GM19455 (cell line): Measurements from ENCODE around the gene OLFML3.

Source experiments
- ATAC-seq: cut with Tn5 transposase; IDR thresholded peaks from one replicate; pipeline ENCODE4 v1.9.1; 2021; ENCODE audit not compliant: unreplicated experiment

Gene OLFML3

DNA sequence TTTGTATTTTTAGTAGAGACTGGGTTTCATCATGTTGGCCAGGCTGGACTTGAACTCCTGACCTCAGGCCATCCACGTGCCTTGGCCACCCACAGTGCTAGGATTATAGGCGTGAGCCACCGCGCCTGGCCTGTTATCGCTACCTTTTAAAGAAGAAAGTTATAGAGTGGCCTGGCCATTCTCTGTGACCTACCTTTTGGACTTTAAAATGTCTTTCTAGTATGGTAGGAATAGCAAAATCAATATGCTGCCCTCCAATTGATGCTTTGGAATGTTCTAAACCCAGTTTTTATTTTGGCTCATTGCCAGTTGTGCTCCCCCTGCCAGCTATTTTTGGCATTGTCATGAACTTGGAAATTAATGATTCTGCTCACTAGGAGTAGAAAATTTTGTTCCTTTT, 30.3 kb upstream of the OLFML3 start:
- no peak for ATAC-seq

DNA sequence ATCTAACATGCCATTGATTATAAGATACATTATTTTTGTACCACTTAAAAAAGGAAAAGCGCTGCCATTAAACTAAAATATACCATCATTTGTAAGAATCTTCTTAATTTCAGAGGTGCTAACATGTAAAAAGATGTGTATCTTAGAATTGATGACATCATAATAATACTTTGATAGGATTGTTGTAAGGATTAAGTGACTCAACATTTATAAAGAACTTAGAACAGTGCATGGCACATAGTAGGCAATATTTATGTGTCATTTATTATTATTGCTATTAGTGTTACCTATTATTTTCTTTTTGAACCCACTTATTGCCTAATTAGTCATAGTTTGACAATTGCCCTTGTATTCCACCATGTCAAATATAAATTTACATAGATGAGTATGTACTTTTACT, 28.4 kb upstream of the OLFML3 start:
- ATAC-seq = no peak

DNA sequence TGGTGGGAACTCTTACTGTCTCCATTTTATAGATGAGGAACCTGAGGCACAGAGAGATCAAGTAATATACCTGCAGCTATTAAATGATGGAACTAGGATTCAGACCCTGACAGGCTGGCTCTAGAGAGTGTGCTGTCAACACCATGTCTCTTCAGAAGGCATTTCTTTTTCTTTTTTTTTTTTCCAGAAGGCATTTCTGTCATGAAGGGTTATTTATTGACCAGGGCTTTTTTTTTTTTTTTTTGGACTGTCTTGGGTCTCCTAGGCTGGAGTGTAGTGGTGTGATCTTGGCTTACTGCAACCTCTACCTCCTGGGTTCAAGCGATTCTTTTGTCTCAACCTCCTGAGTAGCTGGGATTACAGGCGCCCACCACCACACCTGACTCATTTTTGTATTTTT, 27.6 kb upstream of the OLFML3 start:
- ATAC-seq = no peak

DNA sequence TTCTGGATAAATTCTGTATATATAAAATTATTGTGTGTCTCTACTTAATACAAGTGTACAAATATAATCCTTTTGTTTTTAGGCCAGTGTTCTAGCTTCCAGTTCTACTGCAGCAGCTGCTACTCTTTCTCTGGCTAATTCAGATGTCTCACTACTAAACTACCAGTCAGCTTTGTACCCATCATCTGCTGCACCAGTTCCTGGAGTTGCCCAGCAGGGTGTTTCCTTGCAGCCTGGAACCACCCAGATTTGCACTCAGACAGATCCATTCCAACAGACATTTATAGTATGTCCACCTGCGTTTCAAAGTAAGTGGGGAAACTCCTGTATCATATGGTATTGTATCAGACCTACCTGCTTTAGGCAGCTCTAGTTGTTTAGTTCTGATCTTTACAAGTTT, 21.3 kb upstream of the OLFML3 start:
- no peak for ATAC-seq

DNA sequence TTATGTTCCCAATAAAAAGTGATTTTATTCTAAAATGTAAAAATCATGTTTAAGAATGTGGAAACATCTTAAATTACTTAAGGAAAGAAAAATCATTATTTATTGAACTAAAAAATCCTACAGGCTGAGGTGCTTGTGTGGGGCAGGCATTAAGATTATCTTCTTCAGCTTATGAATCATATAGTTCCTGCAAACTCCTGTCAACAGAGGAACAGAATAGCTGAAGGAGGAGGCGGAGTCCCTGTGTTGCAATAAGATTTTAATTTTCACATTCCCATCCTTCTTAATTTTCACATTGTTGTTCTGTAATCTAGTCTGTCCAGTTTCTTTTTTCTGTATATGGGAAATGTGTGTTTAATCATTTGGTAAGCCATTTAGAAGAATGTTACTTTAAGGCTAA, 20.6 kb upstream of the OLFML3 start:
- ATAC-seq = no peak

DNA sequence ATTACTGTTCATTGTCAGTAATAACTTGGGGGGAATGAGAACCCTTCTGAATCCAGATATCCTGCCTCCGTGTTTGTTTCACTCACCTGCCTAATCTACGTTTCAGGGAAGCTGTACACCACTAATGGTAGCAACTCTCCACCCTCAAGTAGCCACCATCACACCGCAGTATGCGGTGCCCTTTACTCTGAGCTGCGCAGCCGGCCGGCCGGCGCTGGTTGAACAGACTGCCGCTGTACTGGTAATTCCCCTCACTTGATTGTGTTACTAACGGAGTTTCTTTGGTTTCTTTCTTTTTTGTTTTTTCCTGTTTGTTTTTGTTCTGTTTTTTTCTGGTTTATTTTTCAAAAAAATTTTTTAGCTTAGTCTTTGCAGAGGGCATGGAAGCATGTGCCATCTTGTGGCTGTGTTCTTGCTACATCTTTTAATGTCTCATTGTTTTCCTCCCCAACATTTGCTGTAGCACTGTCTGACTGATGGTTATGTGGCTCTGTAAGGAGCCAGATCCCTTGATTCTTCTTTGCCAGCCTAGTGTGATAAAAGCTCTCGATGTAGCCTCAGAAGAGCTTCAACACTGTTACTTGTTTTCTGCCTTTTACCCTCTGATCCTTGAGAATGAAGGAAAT, 15.9 kb upstream of the OLFML3 start:
- no peak for ATAC-seq

DNA sequence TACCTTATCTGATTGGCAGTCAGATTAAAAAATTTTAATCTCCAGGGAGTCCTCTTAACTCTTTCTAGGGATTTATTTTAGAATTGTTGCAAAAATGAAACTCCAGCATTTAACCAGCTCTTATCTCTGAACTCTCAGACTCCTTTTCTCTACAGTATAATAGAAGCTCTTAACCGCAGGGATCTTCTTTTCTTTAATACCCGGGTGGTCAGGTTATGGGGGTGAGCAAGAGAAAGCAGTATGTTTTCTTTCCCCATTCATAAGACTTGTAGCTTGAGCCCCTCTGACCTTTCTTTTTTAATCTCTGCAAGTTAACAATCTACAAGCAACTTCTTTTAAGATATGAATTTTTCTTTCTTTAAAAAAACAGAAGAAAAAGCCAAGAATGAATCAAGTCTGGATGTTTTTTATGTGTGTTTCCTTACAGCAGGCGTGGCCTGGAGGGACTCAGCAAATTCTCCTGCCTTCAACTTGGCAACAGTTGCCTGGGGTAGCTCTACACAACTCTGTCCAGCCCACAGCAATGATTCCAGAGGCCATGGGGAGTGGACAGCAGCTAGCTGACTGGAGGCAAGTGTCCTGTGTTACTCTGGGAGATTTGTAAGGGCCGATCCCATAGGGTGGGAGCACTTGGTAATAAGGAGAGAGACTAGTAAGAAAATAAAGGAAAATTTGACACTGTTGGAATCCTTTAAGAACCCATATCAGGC, 13.4 kb upstream of the OLFML3 start:
- ATAC-seq = no peak

DNA sequence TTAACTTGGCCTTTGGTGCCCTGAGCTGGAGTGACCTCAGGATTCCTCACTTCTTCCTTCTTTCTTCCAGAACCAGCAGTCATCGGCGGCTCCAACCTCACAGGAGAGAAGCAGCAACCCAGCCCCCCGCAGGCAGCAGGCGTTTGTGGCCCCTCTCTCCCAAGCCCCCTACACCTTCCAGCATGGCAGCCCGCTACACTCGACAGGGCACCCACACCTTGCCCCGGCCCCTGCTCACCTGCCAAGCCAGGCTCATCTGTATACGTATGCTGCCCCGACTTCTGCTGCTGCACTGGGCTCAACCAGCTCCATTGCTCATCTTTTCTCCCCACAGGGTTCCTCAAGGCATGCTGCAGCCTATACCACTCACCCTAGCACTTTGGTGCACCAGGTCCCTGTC, 6.3 kb upstream of the OLFML3 start:
- no peak for ATAC-seq

DNA sequence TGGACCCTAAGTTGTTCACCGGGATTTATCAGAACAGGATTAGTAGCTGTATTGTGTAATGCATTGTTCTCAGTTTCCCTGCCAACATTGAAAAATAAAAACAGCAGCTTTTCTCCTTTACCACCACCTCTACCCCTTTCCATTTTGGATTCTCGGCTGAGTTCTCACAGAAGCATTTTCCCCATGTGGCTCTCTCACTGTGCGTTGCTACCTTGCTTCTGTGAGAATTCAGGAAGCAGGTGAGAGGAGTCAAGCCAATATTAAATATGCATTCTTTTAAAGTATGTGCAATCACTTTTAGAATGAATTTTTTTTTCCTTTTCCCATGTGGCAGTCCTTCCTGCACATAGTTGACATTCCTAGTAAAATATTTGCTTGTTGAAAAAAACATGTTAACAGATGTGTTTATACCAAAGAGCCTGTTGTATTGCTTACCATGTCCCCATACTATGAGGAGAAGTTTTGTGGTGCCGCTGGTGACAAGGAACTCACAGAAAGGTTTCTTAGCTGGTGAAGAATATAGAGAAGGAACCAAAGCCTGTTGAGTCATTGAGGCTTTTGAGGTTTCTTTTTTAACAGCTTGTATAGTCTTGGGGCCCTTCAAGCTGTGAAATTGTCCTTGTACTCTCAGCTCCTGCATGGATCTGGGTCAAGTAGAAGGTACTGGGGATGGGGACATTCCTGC, 3.9 kb upstream of the OLFML3 start:
- ATAC-seq = no peak

DNA sequence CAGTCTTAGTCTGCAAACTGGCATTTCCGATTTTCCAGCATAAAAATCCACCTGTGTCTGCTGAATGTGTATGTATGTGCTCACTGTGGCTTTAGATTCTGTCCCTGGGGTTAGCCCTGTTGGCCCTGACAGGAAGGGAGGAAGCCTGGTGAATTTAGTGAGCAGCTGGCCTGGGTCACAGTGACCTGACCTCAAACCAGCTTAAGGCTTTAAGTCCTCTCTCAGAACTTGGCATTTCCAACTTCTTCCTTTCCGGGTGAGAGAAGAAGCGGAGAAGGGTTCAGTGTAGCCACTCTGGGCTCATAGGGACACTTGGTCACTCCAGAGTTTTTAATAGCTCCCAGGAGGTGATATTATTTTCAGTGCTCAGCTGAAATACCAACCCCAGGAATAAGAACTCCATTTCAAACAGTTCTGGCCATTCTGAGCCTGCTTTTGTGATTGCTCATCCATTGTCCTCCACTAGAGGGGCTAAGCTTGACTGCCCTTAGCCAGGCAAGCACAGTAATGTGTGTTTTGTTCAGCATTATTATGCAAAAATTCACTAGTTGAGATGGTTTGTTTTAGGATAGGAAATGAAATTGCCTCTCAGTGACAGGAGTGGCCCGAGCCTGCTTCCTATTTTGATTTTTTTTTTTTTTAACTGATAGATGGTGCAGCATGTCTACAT, 2.5 kb upstream of the OLFML3 start:
- ATAC-seq = no peak

DNA sequence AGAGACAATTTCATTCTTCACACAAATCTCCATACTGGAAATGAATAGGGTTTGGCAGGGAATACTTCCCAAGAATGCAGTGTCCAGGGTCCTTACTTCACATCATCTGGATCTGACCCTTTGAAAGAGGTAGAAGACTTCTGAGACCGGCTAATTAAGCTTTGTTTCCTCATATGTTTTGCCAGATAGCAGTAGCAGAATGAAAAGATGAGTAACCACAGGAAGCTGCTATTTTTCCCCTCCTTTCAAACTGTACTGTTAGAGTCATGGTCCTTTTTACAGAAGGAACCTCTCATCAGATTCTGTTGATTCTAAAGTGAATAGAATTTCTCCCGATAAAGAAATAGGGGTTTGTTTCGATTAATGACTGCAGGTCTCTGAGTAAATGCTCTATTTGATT, 1.4 kb upstream of the OLFML3 start:
- no peak for ATAC-seq

DNA sequence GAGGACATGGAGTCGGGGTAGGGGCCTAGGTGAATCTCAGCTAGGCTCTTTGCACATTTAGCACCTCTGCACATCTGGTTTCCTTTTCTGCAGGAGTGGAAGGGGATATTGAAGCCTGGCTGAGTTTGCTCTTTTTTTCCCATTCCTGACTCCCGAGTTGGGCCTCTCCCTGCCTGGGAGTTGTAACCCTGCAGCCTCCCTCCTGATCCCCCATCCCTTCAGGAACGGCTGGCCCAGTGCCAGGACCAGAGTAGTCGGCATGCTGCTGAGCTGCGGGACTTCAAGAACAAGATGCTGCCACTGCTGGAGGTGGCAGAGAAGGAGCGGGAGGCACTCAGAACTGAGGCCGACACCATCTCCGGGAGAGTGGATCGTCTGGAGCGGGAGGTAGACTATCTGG, 836 bp downstream of the OLFML3 start:
- no peak for ATAC-seq

DNA sequence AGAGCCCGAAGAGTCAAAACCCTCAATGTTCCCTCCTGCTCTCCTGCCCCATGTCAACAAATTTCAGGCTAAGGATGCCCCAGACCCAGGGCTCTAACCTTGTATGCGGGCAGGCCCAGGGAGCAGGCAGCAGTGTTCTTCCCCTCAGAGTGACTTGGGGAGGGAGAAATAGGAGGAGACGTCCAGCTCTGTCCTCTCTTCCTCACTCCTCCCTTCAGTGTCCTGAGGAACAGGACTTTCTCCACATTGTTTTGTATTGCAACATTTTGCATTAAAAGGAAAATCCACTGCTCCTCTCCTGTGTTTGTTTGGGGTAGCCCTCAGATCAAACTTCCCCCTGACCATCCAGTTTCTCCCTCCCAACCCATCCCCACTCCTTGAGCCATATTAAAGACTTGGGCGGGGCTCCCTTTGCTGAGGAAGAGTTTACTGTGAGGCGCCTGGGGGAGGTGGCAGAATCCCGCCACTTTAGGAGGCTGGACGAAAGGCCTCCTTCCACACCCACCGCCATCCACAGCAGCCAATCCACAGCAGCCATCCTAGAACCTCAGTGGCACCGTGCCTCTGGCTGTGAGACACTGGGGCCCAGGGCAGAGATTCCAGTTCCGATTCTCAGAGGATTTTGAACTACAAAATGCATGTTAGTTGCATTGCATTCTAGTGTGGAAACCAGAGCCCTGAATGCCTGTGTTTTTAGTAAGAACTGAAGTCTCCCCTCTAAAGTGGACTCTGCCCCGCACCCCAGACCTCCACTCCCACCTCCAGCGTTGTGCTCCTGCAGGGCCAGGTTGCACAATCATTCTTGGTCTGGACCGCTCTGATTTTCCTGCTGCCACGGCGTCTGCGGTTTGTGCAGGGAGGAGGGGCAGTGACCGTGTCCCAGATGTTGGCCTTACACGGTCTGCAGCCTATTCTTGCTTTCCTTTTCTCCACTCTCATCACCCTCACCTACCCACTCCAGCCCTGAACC, 3.0 kb downstream of the OLFML3 start:
- ATAC-seq = no peak

DNA sequence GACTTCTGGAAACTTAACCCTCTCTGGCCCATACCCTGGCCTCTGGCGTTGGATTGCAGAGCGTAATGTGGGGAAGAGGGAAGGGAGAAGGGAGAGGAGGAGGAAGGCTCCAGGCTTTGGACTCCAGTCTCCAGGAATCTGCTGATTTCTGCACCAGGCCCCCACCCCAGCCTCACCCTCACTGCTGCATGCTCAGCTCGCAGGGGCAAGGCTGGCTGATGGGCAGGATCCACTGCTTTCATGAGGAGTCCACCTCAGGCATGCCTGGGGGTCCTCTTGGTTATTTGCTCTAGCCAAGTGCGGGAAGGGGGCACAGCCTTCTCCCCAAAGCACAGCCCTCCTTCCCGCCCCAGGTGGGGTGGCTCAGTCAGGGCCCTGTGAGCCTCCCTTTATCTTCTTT, 3.7 kb downstream of the OLFML3 start:
- no peak for ATAC-seq

DNA sequence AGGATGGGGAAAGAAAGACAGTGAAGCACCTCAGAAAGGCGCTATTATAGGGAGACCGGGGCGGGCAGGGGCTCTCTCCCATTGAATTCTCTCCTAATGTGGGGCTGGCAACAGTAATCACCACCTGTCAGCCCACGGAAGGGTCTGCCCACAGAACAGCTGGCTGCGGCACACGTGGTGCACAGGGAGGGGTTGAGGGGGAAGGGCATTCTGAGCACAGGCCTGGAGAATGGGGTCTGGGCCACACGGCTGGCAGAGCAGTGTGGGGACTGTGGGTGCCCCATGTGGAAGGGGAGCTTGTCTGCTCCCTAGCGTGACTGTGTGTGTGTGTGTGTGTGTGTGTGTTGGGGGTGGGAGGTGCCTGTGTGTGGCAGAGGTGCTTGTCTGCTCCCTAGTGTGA, 4.1 kb downstream of the OLFML3 start:
- ATAC-seq = no peak

DNA sequence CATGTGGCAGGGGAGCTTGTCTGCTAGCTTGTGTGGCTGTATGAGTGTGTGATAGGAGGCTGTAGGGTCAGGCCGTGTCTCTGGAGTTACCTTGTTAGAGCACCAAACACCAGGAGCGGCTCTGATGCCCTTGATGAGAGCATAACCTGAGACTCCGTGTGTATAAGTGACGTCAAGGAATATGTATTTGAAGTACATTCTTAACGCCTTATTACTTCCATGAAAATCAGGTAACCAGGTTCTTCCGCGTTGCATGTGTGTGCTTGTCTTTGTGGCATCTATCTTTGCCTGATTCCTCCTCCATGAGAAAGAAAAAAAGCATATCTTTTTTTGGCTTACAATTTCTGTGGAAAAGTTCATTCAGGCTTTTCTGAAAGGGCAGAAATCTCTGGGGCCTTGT, 4.6 kb downstream of the OLFML3 start:
- no peak for ATAC-seq

DNA sequence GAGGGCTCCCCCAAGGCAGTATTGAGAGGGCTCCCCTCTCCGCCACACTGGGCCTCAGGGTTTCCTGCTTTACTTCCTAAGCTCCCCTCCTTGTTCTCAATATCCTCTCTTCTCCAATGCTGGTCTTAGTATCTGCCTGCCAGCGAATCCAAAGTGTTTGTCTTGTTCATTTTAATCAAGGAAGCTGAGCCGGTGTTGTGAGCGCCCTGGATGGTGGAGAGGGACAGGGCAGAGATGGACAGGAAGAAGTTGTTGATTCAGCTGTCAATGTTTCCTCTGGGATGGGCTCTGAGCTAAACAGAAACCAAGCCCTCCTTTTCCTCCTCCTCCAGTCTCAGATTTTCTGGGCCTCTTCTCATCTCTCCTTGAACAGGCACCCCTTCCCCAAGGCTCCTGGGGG, 5.4 kb downstream of the OLFML3 start:
- no peak for ATAC-seq

DNA sequence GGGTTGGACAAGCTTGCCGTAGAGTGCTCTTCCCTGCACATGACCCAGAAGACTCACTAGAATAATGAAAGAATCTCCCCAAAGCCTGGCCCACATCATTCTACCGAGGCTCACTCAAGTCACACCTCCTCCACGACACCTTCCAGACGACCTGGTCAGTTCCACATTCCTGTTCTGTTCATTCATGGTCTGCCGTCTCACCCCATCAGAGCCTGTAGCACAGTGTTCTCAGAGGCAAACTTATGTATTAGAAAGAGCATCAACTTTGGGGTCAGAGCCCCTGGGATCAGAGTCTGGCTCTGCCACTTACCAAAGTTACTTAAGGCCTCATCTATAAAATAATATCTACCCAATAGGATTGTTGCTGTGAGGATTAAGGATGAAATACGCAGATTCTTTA, 7.5 kb downstream of the OLFML3 start:
- no peak for ATAC-seq

DNA sequence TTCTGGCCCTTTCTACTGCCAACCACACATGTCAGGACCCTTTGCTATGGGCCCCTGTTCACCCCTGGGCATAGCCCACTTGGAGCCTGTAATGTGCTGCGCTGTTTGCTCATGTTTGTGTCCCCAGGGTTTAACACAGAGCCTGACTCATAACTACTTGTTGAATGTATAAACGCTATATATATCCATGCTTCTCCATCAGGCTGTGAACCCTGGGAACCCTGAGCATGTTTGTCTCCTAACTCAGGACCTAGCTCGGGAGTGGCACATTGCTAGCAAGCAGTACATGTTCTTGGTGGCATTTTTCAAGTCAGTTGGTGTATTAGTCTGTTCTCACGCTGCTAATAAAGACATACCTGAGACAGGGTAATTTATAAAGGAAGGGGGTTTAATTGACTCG, 8.0 kb downstream of the OLFML3 start:
- ATAC-seq = no peak

DNA sequence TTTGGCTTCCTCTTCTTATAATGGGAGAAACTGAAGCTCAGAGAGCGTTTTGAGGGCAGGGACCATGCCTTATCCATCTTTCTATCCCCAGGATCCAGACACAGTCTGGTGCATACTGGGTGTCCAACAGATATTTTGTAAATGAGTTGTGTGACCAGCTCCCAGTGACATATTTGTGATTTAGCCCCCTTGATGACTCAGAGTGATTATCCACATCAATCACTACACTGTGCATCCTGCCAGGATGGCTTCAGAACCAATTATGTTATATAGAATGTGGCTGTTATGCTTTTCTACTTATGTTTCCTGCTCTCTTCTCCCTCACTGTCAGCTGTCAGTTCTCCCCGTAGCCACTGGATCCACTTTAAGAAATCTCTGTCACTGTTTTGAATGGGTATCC, 11.3 kb downstream of the OLFML3 start:
- no peak for ATAC-seq

DNA sequence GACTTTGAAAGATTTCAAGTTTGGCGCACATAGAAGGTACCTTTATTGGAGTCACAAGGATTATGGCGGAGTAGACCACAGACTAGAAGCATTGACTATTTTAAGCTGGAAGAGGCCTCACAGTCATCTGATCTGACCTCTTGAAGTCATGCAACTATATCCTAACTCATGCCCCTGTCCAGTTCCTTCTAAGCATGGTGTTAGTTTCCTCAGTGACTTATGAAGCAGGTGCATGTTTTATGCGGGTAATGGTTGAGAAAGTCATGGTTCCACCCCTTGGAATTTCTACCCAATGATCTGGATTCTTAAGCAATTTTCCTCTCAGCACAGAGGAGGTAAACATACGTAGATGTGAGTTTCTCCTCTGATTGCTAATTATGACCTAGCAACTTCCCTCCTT, 11.7 kb downstream of the OLFML3 start:
- ATAC-seq = no peak
